Measurements from ENCODE around the gene CEP131. TPM values are rescaled to one million over a fixed set of nuclear protein-coding genes. Genes with fewer than 3 reads are reported as not detected.

Gene CEP131
- total and polyA plus RNA-seq, 2 donors (not counting 3 experiments of a cell fraction or from before 2014, with no cell fraction given): 5.3 to 17.9 TPM

GRCh38 chr17:81263371-81264181, 40.8 kb upstream of the CEP131 start:
- BruUV-seq (replicated peaks): no TSS peak
- ChIA-PET CTCF (no interaction called here), POLR2A (no interaction called here)
- no peak for TF ChIP-seq MYC (IDR thresholded peaks at IDR 0.05; ENCODE audit: low read depth, low read length)
- TF ChIP-seq JUN (IDR thresholded peaks at IDR 0.05; ENCODE audit: borderline replicate concordance, insufficient read depth, insufficient read length, low read depth): no peak
- TF ChIP-seq EZH2 (IDR thresholded peaks at IDR 0.05; ENCODE audit: borderline replicate concordance, low read depth, low read length, severe bottlenecking): no peak
- TF ChIP-seq FOS (IDR thresholded peaks at IDR 0.05; ENCODE audit: borderline replicate concordance, insufficient read depth, low read length): no peak
- no peak for TF ChIP-seq GATA2 (IDR thresholded peaks at IDR 0.05; ENCODE audit: insufficient read depth, insufficient read length, low read depth, low read length)
- TF ChIP-seq, protein P1, sequence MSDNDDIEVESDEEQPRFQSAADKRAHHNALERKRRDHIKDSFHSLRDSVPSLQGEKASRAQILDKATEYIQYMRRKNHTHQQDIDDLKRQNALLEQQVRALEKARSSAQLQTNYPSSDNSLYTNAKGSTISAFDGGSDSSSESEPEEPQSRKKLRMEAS (IDR thresholded peaks at IDR 0.05; ENCODE audit: insufficient read depth, insufficient read length): no peak
- TF ChIP-seq POLR2AphosphoS5 (IDR thresholded peaks at IDR 0.05; ENCODE audit: insufficient read depth, low read depth, low read length): no peak
- no peak overlapping the region for H3K4me3 ChIP-seq (replicated peaks in 1 of 3; ENCODE audit: insufficient read depth in 1 of 3, low read depth in 1 of 3, low read length in 3 of 3)
- no peak for DNase-seq (ENCODE audit: low read depth, low spot score)
- no peaks in the 10 kb centered on the region for H4K20me1 ChIP-seq (replicated peaks; ENCODE audit: control insufficient read depth, extremely low read depth, insufficient read depth, low read length)
- H3K27me3 ChIP-seq (ENCODE audit: control insufficient read depth in 2 of 2, insufficient read depth in 2 of 2, low read length in 2 of 2): no peaks in the 10 kb centered on the region
- no peak overlapping the region for H3K9ac ChIP-seq (replicated peaks; ENCODE audit: extremely low read depth, insufficient read depth, low read length)
- intact Hi-C loops (cut with micrococcal nuclease) (no loop called here), dilution Hi-C loops (cut with MboI; ENCODE audit: extremely low pct_ligation_motif_present, low sequenced_read_pairs) (no loop called here)
- H3K79me2 ChIP-seq (ENCODE audit: control insufficient read depth, insufficient read depth, low read length): no peaks in the 10 kb centered on the region
- no peak overlapping the region for H3K4me2 ChIP-seq (ENCODE audit: insufficient read depth, low read length)
- peaks cover 12% of the 10 kb centered on the region for H3K4me1 ChIP-seq (ENCODE audit: control insufficient read depth, extremely low read depth, insufficient read depth, low read length)
- FAIRE-seq: no peak
- H2AFZ ChIP-seq (ENCODE audit: low read depth, low read length): no peak overlapping the region
- H3K9me1 ChIP-seq (replicated peaks; ENCODE audit: control insufficient read depth, extremely low read depth, insufficient read depth, low read length): no peaks in the 10 kb centered on the region
- no peaks in the 10 kb centered on the region for H3K9me3 ChIP-seq (replicated peaks; ENCODE audit: control insufficient read depth, insufficient read depth, low read length)
- no peak overlapping the region for H3K27ac ChIP-seq (ENCODE audit: insufficient read depth, low read depth, low read length)
- peaks cover 2 to 54% of the 10 kb centered on the region in 2 experiments for H3K36me3 ChIP-seq (ENCODE audit: control insufficient read depth in 2 of 2, extremely low read depth in 1 of 2, insufficient read depth in 2 of 2, low read length in 2 of 2)
